DOHH2 (cell line): Measurements from ENCODE around the gene FNDC10.

Experiments
- H3F3A ChIP-seq: fragments of 200-600 bp; sonication (generic), shearing (Covaris generic); 2 replicates; pipeline ENCODE4 v1.6.0; 2016; ENCODE audit warnings: antibody characterized with exemption, mild to moderate bottlenecking; ENCODE audit not compliant: control insufficient read depth, insufficient read depth
- H3K27ac ChIP-seq: fragments of 200-600 bp; sonication (generic); 2 replicates; pipeline ENCODE4 v1.5.1; 2014; ENCODE audit warnings: low read depth, mild to moderate bottlenecking, low read length, moderate library complexity
- H3K27me3 ChIP-seq: fragments of 200-600 bp; sonication (generic); 2 replicates; pipeline ENCODE4 v1.6.1; 2014; ENCODE audit warnings: mild to moderate bottlenecking, low read length, mixed read lengths; ENCODE audit not compliant: control insufficient read depth
- H3K36me3 ChIP-seq: fragments of 200-600 bp; sonication (generic); 2 replicates; pipeline ENCODE4 v1.6.1; 2014; ENCODE audit warnings: mild to moderate bottlenecking, low read length, moderate library complexity, mixed read lengths; ENCODE audit not compliant: control insufficient read depth
- H3K4me1 ChIP-seq: fragments of 200-600 bp; sonication (generic); 2 replicates; pipeline ENCODE4 v1.6.1; 2014; ENCODE audit warnings: mild to moderate bottlenecking, low read length, mixed read lengths; ENCODE audit not compliant: control insufficient read depth
- H3K4me2 ChIP-seq: fragments of 200-600 bp; sonication (generic); 2 replicates; pipeline ENCODE4 v1.6.0; 2014; ENCODE audit warnings: mild to moderate bottlenecking, low read length, moderate library complexity
- H3K4me3 ChIP-seq: fragments of 200-600 bp; sonication (generic); 2 replicates; pipeline ENCODE4 v1.5.1; 2014; ENCODE audit warnings: mild to moderate bottlenecking, low read length, mixed read lengths
- H3K79me2 ChIP-seq: fragments of 200-600 bp; sonication (generic); 2 replicates; pipeline ENCODE4 v1.6.1; 2014; ENCODE audit warnings: mild to moderate bottlenecking, low read length, mixed read lengths; ENCODE audit not compliant: control insufficient read depth
- H3K9me2 ChIP-seq: fragments of 200-600 bp; sonication (generic); replicated peaks from 2 replicates; pipeline ENCODE4 v1.6.1; 2014; ENCODE audit warnings: mild to moderate bottlenecking, low read length, mixed read lengths; ENCODE audit not compliant: control insufficient read depth
- H3K9me3 ChIP-seq: fragments of 200-600 bp; sonication (generic); 2 replicates; pipeline ENCODE4 v1.6.1; 2014; ENCODE audit warnings: antibody characterized with exemption, low read length, mixed read lengths; ENCODE audit not compliant: control insufficient read depth, insufficient read depth
- H4K20me1 ChIP-seq: fragments of 200-600 bp; sonication (generic); 2 replicates; pipeline ENCODE4 v1.6.0; 2014; ENCODE audit warnings: low read depth, mild to moderate bottlenecking, antibody characterized with exemption, low read length, moderate library complexity; ENCODE audit not compliant: control insufficient read depth, insufficient read depth
- CTCF ChIP-seq: fragments of 200-600 bp; sonication (generic); IDR thresholded peaks from one replicate; pipeline ENCODE4 v1.5.1; 2014; ENCODE audit warnings: antibody characterized with exemption, mild to moderate bottlenecking, low read depth, low read length; ENCODE audit not compliant: poor library complexity, severe bottlenecking
- EZH2phosphoT487 ChIP-seq: fragments of 200-600 bp; sonication (generic); IDR thresholded peaks from 2 replicates; pipeline ENCODE4 v1.6.1; 2017; ENCODE audit warnings: borderline replicate concordance, mild to moderate bottlenecking, antibody characterized with exemption, low read length, moderate library complexity, mixed read lengths

Gene FNDC10

GRCh38 chr1:1625404-1625775, 25.5 kb upstream of the FNDC10 start:
- peaks cover 15% of the 10 kb centered on the region for H3K4me1 ChIP-seq
- no peaks in the 10 kb centered on the region for H3K9me3 ChIP-seq
- no peak overlapping the region for H3K4me3 ChIP-seq
- H3K4me2 ChIP-seq, result no peak overlapping the region
- H3F3A ChIP-seq, result no peaks in the 10 kb centered on the region
- H3K36me3 ChIP-seq, result no peaks in the 10 kb centered on the region
- no peaks in the 10 kb centered on the region for H3K9me2 ChIP-seq
- no peaks in the 10 kb centered on the region for H3K27me3 ChIP-seq
- no peaks in the 10 kb centered on the region for H3K79me2 ChIP-seq
- no peaks in the 10 kb centered on the region for H4K20me1 ChIP-seq
- H3K27ac ChIP-seq, result no peak overlapping the region
- TF ChIP-seq CTCF, result no peak

- H3K4me1 ChIP-seq, result peaks cover 11% of the 10 kb centered on the region
- no peaks in the 10 kb centered on the region for H3F3A ChIP-seq
- no peaks in the 10 kb centered on the region for H3K9me2 ChIP-seq
- no peak overlapping the region for H3K4me3 ChIP-seq
- no peak for TF ChIP-seq CTCF
- no peak for TF ChIP-seq EZH2phosphoT487
- H3K9me3 ChIP-seq, result no peaks in the 10 kb centered on the region
- H3K79me2 ChIP-seq, result no peaks in the 10 kb centered on the region
- H4K20me1 ChIP-seq, result no peaks in the 10 kb centered on the region
- H3K36me3 ChIP-seq, result no peaks in the 10 kb centered on the region
- H3K27me3 ChIP-seq, result no peaks in the 10 kb centered on the region
- no peak overlapping the region for H3K27ac ChIP-seq
- H3K4me2 ChIP-seq, result no peak overlapping the region
These were observed 24.8 kb upstream of the FNDC10 start for GRCh38 chr1:1624443-1625403.

GRCh38 chr1:1623631-1624442, 23.9 kb upstream of the FNDC10 start:
- Histone ChIP-seq H3K4me3 (no peak overlapping the region), H3K27me3 (no peaks in the 10 kb centered on the region), H3K27ac (no peak overlapping the region), H4K20me1 (no peaks in the 10 kb centered on the region), H3K36me3 (no peaks in the 10 kb centered on the region), H3K79me2 (no peaks in the 10 kb centered on the region), H3K9me2 (no peaks in the 10 kb centered on the region), H3K4me2 (no peak overlapping the region), H3F3A (no peaks in the 10 kb centered on the region), H3K4me1 (peaks cover 3% of the 10 kb centered on the region), H3K9me3 (no peaks in the 10 kb centered on the region)
- no peak for TF ChIP-seq CTCF
- no peak for TF ChIP-seq EZH2phosphoT487
